Measurements from ENCODE around the gene TFF1.
"Not testable (repeated sequence)": the region's sequence is repeated elsewhere in the genome, so short reads cannot be mapped to it uniquely, and the experiment has no call there.

The TFF1 gene

DNA sequence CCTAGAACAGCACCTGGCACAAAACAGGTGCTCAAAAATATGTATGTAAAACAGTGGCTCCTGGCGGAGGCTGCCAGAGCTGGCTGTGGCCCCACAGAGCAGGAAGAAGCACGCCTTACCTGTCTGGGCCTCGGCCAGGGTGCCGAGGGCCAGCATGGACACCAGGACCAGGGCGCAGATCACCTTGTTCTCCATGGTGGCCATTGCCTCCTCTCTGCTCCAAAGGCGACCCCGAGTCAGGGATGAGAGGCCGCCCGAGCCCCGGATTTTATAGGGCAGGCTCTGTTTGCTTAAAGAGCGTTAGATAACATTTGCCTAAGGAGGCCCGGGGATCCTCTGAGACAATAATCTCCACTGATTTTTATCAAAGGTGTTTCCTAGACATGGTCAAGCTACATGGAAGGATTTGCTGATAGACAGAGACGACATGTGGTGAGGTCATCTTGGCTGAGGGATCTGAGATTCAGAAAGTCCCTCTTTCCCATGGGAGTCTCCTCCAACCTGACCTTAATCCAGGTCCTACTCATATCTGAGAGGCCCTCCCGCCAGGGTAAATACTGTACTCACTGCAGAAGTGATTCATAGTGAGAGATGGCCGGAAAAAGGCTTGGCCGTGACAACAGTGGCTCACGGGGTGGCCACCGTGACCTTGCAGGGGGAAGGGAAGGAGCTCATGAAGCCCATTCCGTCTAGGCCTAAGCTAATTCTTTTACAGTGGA lies at the start of gene TFF1:
TFF1 (minus strand) TSS at position 244 of the 719 bp plus-strand sequence; CDS start at position 204, 40 bp downstream.
- DNase-seq (ENCODE audit: low read depth), result no peak

GRCh38 chr21:42414928-42415769 lies 48.8 kb upstream of the TFF1 start:
- no peak for DNase-seq (ENCODE audit: low read depth)

- no peak for DNase-seq (ENCODE audit: low read depth)
Observed at GRCh38 chr21:42414553-42414927, 48.2 kb upstream of the TFF1 start.

- no peak for DNase-seq (ENCODE audit: low read depth)
Observed at GRCh38 chr21:42414066-42414465, 47.7 kb upstream of the TFF1 start.

- DNase-seq (ENCODE audit: low read depth), result no peak
Observed at GRCh38 chr21:42413500-42413899, 47.2 kb upstream of the TFF1 start.

GRCh38 chr21:42413093-42413492 lies 46.8 kb upstream of the TFF1 start:
- DNase-seq (ENCODE audit: low read depth), result no peak

- no peak for DNase-seq (ENCODE audit: low read depth)
Observed at GRCh38 chr21:42412636-42412933, 46.2 kb upstream of the TFF1 start.

DNA sequence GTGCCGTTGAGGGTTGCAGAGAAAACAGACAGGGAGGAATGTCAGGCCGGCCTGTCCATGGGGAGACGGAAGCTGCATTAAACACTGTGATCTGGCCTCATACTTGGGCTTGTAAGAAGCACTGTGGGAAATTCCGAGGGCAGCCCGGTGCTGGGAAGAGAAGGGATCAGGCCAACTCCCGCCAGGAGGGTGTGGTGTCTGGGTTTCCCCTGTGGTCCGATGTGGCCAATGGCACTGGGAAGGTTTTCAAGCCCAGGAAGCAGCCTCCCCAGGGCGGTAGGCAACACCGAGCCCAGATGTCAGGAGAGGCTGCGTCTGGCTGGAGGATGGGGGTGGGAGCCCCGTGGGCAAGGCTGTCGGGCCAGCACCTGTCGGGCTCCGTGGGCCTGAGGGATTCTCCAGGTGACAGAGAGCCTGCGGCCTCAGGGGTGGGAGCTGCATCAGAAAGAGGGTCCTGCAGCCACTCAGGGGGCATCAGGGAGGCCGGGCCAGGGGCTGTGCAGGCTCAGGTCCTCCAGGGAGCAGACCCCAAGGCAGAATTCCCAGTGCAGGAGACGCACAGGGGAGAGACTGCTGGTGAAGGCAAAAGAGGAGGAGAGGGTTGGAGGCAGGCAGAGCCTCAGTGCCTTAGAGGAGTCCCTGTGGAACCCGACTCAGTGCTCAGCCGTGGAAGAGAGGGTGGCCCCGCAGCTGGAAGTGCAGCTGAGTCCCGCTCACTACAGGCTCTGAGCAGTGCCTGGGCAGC lies 45.7 kb upstream of the TFF1 start:
- DNase-seq (ENCODE audit: low read depth), result no peak

DNA sequence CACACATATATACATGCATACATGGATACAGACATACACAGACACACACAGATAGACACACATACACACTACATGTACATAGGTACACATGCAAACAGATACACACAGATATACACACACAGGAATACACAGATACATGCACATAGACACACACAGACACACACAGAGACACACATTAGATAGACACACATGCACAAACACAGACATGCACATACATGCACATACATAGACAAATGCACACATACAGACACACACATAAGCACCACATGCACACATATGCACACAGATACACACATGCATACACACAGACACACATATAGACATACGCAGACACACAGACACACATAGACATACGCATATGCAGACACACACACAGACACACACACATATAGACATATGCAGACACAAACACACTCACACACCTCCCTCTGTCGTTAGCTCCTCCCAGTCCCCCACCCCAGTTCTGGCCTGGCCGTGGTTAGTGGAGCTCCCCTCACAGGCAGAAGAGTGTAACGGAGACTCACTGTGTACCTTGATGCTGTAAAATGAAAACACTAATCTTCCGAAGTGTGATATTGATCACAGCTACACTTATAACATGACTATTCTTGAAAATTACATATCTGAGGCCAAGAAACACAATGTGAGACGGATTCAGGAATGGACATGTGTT lies 45.0 kb upstream of the TFF1 start:
- no peak for DNase-seq (ENCODE audit: low read depth)

- no peak for DNase-seq (ENCODE audit: low read depth)
Observed at GRCh38 chr21:42409366-42409765, 43.0 kb upstream of the TFF1 start.

DNA sequence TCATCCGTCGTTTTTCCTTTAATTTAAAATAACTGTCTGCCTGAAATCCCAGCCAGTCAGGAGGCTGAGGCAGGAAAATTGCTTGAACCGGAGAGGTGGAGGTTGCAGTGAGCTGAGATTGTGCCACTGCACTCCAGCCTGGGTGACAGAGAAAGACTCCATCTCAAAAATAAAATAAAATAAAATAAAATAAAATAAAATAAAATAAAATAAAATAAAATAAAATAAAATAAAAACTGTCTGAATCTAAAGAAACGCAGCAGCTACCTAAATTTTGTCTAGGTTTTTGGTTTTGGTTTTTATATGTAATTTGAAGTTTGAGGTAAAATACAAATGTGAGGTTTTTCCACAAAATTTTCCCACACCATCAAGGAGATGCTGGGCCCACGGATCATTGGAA lies 42.4 kb upstream of the TFF1 start:
- DNase-seq (ENCODE audit: low read depth), result not testable (repeated sequence)

GRCh38 chr21:42407476-42407875 lies 41.1 kb upstream of the TFF1 start:
- no peak for DNase-seq (ENCODE audit: low read depth)

GRCh38 chr21:42406866-42407265 lies 40.5 kb upstream of the TFF1 start:
- DNase-seq (ENCODE audit: low read depth), result no peak

DNA sequence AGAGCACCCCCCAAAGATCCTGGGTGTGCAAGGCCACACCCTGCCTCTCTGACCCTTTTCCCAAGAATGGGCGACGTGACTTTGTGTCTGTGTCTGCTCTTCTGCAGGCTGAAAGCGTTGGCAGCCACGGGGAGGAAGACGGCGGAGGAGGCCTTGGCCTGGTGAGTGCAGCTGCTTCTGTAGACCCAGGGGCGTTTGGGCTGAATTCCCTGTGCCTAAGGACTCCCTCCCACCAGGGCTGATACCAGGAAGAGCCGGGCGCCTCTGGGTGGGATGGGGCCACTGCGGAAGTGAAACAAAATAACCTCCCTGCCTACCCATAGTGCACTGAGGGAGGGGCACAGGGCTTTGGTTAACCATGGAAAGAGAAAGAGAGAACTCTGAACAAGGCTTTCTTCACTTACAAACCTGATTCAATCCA lies 39.9 kb upstream of the TFF1 start:
- no peak for DNase-seq (ENCODE audit: low read depth)

GRCh38 chr21:42405064-42406013 lies 39.0 kb upstream of the TFF1 start:
- no peak for DNase-seq (ENCODE audit: low read depth)

DNA sequence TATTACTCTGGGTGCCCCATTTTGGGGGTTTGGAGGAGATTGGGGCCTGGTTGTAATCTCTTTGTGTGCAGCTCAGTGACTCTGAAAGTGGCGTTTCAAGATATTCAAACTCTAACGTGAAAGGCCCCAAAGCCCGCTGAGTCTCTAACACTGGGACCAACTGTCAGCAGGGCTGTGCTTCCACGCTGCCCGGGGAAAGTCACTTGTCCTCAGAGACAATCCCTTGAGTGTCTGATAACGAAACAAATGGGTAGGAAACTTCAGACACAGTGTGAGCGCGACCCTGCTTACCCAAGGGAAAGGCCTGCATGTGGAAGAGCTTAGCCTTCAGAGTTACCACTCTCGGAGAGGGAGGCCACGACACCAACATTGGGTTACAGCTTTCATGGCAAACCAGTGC lies 38.2 kb upstream of the TFF1 start:
- DNase-seq (ENCODE audit: low read depth), result no peak

DNA sequence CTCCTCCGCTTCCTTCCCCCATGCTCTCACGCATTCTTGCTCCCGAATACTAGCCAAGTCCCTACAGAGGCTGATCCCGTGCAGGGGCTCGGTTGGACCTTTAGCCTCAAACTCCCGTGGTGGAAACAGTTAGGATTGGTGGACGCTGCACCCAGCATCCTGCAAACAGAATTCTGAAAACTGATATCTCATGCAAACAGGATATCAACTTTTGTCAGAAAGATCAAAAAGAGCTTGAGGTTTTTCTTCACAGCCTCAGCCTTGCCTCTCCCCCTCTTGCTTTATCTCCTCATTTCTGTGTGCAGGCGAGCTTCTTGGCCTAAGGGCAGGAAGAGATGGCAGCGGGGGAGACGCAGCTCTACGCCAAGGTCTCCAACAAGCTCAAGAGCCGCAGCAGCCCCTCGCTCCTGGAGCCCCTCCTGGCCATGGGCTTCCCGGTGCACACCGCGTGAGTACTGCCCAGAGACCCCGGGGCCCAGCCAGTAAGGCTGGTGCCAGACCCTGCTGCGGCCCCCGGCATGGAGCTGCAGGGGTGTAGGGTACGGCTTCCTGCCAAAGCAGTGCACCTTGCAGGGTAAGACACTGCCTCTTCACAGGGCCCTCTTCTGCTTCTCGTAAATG lies 37.4 kb upstream of the TFF1 start, which contains the start of gene UBASH3A:
UBASH3A (plus strand) TSS at position 292 of the 621 bp plus-strand sequence; CDS start at position 336, 44 bp downstream.
- no peak for DNase-seq (ENCODE audit: low read depth)

GRCh38 chr21:42401820-42402251 lies 35.5 kb upstream of the TFF1 start:
- no peak for DNase-seq (ENCODE audit: low read depth)

- DNase-seq (ENCODE audit: low read depth), result no peak
Observed at GRCh38 chr21:42401154-42401553, 34.8 kb upstream of the TFF1 start.

DNA sequence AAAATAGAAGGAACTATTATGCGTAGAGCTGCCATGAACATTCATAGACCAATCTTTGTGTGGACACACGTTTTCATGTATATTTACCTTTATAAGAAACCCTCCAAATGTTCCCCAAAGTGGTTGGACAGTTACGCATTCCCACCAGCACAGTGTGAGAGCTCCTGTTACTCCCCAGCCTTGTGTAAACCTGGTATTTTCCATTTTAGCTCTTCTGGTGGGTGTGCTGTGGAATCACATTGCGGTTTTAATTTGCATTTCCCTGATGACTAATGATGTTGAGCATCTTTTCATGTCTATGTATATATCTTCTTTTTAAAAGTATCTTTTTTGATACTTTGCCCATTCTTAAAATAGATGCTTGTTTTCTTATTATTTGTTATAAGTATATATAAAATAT lies 34.2 kb upstream of the TFF1 start:
- DNase-seq (ENCODE audit: low read depth), result no peak

All from GM04504 (cell line).